Left kidney (tissue), 2 donors: ENCODE results near the gene LIFR. TPM values are rescaled to one million over a fixed set of nuclear protein-coding genes. Genes with fewer than 3 reads are reported as not detected.

ENCODE experiments used
- DNase-seq: peaks from one replicate; pipeline ENCODE4 v3.0.0-alpha.2; 2013
- polyA plus RNA-seq: library from polyadenylated mRNA; unstranded; fragments of 120-200 nt; gene quantifications from one replicate; pipeline ENCODE4 v1.2.1, GENCODE V29; 2013; ENCODE audit not compliant: insufficient read length

LIFR gene
- polyA plus RNA-seq, 1 donor, result 87.7 TPM

DNA sequence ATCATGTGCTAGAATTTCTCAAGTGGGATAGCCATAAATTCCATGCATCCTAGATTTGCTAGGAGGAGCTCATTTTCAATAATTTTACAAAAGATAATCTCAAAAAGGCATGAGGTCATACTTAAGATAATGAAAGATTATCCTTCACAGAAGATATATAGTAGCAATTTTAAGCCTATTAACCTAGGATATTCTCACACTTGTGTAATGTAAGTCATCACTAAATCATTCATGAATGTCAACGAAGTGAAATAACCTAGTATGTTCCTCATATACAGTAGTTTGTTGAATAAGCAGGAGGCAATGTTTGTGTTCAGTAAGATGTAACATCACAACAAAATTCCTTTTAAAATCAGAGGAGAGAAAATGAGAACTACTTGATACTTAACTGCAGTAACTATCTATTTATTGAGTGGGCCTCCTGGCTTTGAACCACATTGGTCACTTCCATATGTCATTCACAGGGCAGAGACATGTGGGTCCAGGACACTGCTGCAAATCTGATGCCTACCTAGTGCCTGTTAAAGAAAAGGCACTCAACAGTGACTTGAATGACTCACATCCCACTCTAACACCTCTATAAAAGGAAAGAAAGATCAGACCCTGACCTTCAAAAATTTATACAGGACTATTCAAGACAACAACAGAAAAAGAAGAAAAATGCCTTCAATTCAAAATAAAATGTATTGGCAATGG is 8.2 kb downstream of the LIFR start:
- DNase-seq, result no peak

DNA sequence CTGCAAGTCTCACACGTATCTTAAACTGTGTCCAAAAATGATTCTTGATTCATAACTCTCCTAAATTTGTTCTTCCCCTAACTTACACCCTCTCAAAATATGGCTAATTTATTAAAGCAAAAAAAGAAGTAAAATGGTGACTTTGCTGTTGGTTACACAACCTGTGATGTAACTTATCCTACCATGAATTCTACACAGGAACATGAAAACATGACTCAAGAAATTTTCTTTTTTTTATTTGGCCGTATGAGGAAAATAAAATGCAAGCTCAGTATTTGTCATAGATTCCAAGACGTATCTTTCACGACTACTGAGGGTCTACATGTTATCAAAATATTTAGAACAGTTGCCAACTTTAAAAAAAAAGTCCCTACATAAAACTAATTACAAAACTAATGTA is 9.2 kb downstream of the LIFR start:
- DNase-seq, result no peak

DNA sequence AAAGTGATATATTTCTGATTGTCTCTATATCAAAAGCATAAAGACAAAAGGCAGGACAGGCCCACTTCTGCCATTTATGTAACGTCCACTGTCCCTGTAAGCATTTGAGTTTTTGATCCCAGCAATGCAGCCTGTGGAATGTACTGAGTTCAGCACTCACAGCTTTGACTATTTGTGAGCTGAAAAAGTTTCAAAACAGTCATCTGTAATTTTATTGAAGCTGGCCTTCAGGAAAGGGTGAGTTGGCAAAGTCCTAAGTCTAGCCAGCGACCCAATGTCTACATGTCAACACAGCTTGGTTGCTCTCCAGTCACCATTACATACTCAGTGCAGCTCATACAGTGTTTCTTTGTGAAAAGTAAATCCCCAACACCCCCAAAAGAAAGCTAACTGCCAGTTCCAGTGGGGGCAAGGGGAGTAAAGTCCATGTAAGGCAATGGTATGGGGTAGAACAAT is 9.7 kb downstream of the LIFR start:
- DNase-seq, result no peak

DNA sequence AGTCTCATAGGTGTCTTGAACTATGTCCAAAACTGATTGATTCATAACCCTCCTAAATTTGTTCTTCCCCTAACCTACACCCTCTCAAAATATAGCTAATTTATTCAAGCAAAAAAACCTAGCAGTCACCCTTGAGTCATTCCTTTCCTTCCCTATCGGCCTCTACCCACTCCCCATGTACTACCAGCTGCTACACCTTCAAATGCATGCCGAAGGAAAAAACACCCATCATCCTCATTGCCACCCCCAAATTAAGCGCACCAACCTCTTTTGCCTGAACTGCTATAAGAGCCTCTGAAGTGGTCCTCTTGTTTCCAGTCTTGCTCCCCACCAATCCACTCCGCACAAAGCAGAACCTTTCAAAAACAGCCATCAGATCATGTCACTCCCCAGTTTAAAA is 12.6 kb downstream of the LIFR start:
- no peak for DNase-seq

DNA sequence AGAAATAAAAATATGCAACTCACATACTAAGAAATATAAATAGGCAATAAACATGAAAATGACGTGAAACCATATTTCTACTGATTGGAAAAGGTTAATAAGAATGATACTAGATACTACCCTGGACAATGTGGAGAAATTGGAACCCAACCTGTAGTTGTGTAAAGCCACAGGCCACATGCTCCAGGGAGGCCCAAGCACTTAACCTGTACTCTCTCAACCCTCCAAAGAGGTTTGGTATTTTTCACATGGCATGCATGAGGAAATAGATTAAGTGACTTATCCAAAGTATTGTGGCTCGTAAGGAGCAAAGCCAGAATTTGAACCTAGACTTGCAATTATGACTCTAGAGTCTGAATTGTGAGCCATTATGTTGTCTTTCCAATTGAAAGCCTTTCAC is 13.4 kb downstream of the LIFR start:
- DNase-seq, result no peak

DNA sequence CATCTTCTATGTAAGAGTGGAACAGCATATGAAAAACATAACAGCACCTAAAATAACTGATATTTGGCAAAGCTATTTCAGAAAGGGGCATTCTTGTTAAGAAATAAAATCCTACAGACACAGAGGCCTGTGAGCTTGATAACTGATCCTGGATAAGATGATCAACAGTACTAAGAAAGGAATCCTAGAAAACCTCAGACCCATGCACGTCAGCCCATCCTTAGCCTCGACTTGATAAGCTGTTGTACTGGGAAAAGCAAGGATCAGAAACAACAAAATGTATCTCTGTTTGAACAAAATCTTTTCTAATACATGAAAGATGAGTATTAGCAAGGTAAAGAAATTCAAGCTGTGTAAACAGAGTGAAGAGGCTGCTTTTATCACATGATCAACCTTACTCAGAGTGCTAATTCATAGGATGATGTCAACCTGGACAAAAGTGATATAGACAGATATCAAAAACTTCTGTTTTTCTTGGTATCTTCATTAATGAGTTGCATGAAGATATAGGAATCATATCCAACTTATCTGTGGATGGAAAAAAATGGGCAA is 15.2 kb downstream of the LIFR start:
- DNase-seq, result no peak

DNA sequence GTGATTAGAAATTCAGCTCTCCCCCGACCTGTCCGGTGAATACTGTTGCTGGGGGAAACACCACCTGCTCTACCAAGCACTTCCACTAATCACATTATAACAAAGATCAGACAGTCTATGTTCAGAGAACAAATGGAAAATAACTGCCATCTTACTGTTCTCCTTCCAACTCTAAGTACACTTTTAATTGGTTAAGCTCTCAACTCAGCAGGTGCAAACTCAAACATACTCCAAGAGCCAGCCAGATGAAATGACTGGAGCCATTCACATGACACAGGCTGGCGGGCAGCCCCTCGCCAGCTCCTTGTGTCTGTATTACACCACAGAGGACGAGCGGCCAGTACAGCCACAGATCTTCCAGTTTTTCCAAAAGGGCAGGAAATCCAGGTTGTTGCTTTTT is 16.1 kb downstream of the LIFR start:
- no peak for DNase-seq

DNA sequence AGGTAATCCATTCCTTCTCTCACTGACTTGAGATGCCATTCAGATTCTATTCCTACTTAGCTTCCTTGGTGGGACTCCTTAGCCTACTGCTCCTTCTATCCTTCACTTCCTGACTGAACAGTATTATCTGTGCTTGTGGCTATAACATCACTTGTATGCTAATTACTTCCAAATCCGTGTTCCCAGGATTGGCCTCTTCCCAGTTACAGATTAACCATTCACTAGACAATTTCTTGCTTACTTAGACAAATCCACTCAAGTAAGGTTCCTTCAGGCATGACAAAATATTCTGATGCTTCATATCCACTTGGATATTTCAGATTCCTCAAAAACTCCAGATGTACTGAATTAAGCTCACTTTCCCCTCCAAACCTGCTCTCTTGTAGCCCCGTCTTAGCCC is 18.3 kb downstream of the LIFR start:
- DNase-seq, result no peak

DNA sequence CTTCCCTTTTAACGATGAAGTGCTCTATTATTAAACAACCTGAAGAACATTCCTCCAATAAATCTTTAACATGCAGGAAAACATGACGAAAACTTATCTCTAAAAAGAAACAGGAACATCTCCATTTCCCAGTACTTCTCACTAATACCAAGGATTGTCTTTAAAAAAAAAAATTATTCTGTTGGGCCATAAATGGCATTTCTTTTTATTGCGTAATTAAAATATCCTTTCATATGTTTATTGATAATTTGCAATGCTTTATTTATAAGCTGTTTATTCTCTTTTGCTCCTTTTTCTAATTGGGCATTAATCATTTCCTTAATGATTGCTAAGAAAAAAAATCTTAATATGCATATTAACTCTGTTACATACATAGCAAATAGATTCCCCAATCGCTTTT is 18.9 kb downstream of the LIFR start:
- DNase-seq, result no peak

DNA sequence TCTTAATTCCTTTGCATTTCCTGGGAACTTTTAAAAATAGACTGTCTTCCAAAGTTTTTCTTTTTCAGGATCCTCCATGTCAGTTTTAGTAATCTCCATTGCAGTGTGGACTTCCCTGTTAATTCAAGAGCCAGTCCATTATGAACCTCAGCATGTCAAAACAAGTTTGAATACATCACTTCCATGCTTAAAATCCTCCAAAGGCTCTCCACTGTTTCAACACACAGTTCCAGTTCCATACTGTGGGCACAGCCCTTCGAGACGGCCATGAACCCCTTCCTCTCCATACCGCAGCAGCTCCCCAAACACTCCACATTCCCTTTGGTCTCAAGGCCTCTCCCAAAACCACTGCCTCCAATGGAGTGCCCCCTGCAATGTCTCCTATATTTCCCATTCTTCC is 19.5 kb downstream of the LIFR start:
- no peak for DNase-seq

DNA sequence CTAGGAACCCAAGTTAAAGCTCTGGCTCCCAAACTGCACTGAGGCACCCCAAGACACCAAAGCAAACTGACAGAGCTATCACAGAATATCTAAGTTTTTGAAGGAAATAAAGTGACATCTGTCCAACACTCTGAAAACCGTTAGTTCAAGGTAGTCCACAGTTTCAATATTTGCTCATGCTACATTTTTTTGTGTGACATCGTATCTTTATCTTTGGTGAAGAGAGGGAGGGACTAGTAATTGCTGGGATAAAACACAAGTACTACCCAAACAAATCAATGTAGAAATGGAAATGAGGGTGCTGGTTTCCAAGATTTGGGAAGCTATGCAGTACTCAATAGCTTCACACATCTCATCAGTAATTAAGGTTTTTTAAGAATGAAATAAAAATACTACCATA is 20.6 kb downstream of the LIFR start:
- no peak for DNase-seq

DNA sequence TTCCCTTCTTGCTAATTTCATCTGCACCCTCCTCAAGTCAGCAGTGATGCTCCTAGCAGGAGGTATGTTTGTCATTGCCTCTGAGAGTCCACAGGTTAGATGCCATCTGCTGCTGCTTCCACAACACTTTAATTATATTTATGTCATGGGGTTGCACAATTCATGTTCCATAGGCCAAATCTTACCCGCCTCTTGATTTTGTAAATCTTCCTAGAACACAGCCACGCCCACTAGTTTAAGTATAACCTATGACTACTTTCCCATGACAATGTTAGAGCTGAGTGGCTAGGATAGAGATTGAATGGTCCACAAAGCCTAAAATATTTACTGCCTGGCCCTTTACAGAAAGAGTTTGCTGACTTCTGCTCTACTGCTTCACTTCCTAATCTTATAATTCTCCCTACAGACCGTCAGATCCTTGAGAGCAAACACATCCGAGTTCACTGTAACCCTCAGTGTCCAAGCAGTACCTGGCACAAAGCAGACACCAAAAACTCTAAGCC is 21.1 kb downstream of the LIFR start:
- DNase-seq, result no peak

DNA sequence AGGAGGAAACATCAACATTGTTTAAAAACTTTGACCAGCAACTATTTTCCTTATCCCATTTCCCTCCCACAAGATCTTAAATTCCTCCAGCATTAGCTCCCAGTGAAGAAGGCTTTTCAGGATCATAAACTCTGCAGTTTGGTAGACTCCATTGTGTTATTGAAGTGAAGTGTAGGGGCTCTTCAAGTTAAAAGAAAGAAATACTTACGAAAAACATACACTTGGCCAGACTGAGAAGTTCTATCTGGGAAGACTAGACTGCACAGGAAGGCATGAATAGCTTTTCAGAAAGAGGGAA is 22.3 kb downstream of the LIFR start:
- DNase-seq, result no peak

DNA sequence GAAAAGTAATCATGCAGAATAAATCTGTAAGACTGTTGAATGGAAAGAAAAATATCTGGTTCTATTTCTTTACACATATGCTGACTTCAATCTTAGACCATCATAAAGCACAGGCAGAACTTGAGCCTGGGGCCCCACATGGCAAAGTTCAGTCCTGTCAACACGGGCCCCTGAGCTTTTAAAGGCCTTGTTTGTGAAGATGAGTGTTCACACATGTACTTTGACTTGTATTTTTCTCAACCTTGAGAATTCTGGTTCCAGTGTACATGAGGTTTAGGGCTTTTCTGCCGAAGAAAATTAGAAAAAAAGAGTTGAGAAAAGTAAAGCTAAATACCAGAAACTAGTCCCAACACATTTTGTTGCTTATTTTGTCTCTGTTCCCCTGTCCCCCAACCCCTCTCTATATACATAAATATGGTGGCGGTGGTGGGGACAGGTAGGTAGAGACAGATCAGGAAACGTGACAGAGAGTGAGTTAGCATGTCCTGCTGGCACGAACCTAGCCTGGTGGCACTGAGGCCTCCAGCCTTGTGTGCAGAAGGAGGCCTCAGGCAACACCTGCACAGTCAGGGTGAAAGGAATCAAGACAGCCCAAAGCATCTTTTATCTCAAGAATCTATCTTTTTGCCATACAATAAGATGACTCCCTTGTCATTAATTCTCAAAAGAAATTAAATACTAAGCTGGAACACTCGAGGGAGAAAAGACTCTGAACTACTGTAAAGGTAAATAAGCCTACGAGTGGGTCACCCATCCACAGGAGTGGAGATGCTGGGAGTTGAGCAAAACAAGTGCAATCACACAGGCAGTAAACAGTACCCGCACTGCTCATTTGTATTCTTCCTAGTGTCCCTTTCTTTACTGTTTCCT is 22.9 kb downstream of the LIFR start:
- DNase-seq, result no peak

DNA sequence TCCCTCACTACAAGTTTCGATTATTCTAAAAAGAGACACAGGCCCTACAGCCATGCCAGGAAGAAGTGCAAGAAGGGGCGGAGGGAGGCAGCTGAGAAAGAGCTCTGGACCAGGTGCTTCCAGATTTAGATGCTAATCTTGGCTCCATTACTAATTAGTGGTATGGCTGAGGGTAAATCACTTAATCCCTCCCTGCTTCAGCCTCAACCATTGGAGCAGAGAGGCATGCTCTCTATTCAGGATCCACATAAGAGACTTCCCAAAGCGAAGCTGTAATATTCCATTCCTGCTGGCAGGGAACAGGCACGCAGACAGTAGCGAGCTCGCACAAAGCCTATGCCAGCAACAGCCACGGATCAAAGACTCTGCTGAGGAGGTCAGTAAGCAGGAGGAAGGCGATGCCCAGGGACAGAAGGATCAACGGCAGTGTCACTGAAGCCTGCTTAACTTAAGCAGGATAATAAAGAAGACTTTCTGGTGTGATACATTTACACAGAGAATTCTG is 24.2 kb downstream of the LIFR start:
- DNase-seq, result no peak

DNA sequence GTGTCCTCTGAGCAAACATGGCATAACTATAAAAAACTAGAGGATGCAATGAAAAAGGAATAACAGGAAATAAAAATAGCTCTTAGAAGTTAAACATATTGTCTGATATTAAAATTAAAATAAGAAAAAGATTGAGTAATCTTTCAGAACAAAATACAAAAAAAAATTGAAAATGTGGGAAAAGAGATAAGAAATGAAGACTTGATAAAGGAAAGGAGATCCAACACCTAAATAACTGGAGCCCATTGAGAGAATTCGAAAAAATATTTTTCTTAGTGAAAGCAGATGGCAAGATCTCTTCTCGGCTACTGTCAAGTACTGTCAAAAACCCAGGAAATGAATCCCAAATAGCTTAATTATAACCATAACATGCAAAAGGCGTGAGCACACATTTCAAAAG is 24.9 kb downstream of the LIFR start:
- no peak for DNase-seq

DNA sequence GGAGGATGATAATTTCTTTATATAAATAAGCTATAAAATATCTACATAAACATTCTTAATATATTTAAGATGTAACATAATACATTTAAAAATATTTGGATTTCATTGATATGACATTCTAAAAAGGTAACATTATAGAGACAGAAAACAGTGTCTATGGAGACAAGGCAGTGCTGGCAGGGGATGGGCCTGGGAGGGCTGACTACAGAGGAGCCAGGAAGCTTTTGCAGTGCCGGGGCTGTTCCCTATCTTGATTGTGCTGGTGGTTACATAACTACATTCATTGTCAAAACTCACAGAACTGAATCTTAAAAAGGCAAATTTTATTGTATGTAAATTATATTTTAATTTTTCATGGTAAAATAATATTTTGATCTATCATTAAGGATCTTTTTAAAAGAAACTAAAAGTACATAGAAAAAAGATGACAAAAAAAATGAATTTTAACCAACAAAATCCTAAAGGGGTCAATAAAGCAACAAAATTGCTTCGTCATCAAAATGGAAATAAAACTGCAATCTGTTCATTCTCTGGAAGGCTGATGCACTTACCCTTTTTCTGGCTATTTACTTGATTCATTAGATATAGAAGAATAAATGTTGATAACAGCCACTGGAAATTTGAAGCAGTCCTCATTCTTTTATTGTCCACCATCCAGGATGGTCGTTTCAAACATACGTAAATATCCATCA is 26.3 kb downstream of the LIFR start:
- DNase-seq, result no peak

DNA sequence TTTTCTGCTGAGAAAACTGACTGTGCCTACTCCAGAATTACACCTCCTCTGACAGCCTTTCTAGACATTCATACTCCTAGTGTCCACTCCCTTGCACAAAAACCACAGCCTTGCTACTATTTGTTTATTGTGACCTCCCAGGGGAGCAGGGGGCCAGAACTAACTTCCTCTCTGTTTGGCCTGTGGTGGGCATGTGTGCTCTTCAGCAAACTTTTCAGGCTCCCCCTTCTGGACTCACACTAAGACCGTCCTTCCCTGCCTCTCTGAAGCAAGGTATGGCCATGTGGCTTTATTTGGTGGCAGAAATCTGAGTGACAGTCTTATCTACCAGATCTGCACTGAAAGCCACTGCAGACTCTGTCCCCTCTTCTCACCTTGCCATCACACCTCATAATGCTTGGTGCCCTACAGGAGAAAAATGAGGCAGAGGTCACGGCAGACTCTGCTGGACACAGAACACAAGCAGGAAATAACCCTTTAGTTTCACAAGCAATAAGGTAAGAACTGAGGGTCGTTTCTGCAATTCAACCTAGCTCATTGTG is 28.2 kb downstream of the LIFR start:
- no peak for DNase-seq

DNA sequence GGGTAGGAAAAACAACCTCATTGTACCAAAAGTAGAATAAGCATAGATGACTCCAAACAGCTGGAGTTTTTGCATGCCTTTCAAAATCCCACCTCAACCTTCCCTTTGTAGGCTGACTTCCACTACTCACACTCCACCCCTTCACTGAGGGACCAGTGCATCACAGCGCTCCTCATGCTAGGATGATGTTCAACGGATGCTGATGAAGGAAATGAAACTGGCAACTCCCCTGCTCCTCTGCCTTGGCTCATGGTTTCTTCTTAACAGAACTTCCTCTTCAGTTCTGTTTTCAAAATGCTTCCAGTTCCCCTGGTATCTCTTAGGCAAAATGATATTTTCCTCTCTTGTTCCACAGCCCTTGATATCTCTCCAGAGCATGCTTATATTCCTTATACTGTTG is 29.0 kb downstream of the LIFR start:
- no peak for DNase-seq

DNA sequence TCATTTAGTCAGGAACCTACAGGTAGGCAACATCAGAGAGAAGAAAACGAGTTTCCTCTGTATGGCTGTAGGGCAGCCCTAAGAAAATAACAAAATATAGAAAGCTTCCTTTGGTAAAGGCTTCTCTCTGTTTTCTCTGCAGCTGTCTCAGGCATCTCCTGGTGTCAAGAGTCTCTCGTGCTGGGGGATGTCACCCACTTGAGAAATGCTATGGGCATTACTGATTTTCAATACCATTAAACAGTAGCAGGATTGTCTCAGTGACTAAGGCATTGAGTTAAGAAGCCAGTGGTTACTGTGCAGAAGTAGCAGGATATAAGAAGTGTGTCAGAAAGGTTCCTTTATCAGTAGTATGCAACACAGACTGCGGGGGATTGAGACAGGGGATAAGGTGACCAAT is 32.4 kb downstream of the LIFR start:
- DNase-seq, result no peak

DNA sequence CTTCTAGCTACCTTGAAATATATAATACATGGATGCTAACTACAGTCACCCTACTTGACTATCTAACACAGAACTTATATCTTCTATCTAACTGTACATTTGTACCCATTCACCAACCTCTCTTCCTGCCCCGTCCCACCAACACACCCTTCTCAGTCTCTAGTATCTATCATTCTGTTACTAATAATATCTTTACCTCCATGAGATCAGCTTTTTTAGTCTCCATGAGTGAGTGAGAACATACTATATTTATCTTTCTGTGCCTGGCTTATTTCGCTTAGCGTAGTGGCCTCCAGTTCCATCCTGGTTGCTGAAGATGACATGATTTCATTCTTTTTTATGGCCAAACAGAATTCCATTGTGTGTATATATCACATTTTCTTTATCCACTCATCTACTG is 37.0 kb downstream of the LIFR start:
- no peak for DNase-seq

DNA sequence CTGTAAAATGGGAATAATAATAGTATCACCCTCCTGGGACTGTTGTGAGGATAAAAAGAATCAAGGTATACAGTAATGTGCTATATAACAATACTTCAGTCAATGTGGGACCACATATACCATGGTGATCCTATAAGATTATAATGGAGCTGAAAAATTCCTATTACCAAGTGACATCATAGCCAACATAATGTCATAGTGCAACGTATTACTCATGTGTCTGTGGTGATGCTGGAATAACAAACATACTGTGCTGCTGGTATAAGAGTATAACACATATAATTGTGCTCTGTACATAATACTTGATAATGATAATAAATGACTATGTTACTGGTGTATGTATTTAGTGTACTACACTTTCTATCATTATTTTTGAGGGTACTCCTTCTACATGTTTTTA is 38.1 kb downstream of the LIFR start:
- no peak for DNase-seq
